ENCODE data around the gene MT1G.

DNA sequence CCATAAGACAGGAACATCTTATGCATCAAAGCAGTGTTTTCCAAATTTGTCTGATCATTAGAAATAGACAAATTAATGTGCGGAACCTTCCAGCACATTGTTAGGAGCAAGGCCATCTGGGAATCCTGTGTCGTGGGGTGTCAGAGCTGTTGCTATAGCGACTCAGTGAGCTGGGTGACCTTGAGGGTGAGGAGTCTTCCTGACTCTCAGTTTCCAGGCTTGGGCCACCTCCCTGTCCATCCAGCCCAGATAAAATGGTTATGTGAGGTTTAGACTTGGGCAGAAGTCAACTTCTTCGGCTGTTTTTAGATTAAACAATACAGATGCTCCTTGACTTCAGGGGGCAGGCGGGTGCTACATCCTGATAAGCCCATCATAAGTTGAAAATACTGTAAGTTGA, 35.0 kb upstream of the MT1G start:
- no peak for TF ChIP-seq POLR2AphosphoS5 (IDR thresholded peaks at IDR 0.05)
- TF ChIP-seq, protein P1, sequence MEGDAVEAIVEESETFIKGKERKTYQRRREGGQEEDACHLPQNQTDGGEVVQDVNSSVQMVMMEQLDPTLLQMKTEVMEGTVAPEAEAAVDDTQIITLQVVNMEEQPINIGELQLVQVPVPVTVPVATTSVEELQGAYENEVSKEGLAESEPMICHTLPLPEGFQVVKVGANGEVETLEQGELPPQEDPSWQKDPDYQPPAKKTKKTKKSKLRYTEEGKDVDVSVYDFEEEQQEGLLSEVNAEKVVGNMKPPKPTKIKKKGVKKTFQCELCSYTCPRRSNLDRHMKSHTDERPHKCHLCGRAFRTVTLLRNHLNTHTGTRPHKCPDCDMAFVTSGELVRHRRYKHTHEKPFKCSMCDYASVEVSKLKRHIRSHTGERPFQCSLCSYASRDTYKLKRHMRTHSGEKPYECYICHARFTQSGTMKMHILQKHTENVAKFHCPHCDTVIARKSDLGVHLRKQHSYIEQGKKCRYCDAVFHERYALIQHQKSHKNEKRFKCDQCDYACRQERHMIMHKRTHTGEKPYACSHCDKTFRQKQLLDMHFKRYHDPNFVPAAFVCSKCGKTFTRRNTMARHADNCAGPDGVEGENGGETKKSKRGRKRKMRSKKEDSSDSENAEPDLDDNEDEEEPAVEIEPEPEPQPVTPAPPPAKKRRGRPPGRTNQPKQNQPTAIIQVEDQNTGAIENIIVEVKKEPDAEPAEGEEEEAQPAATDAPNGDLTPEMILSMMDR (IDR thresholded peaks at IDR 0.05) = no peak
- no peak for TF ChIP-seq EP300 (IDR thresholded peaks at IDR 0.05; ENCODE audit: low read depth)
